Stimulated activated CD8-positive, alpha-beta memory T cell treated with anti-CD3 and anti-CD28 coated beads, Interleukin-15, amount 100 ng/mL, for 48 hours (primary cell): ENCODE measurements around the gene ADRA2C.

Experiments used
- DNase-seq, 2 donors: peaks; one replicate each; pipeline ENCODE4 v3.0.0-alpha.2; 2020; ENCODE audit warnings: low read depth in 2 of 2

Gene ADRA2C

DNA sequence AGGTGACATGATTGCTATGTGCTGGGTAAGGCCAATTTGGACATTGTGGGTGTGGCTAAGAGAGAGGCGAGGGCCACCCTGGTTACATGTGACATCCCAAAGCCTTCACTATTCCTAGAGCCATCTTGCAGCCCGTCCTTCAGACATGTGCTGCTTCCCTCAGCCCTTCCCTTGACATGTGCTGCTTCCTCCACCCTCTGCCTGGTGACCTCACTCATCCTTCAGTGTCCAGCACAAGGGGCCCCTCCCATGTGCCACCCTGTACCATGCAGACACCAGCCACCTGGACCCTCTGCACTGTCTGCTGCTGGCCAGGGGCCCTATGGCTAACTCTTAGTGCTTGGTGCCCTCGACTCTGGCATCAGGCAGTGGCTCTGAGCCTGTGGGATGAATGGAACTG, 27.4 kb downstream of the ADRA2C start:
- DNase-seq = no peak

DNA sequence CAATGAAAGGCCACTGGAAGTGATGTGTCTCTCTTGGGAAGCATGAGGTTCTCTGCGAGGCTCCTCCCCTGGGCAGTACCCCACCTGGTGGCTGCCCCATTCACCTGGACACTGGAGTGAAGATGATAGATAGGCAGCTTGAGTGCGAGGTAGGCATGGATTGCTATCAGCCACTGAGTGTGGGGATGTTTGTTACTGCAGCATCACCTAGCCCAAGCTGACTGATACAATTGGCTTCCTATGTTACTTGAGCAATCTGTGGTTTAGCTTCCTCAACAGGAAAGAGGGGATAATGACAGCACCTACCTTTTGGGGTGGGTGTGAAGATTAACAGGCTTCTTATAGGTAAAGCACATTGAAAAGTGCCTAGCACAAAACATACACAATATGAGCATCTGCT, 30.8 kb downstream of the ADRA2C start:
- DNase-seq = no peak

GRCh38 chr4:3797831-3798790, 31.9 kb downstream of the ADRA2C start:
- DNase-seq = no peak

DNA sequence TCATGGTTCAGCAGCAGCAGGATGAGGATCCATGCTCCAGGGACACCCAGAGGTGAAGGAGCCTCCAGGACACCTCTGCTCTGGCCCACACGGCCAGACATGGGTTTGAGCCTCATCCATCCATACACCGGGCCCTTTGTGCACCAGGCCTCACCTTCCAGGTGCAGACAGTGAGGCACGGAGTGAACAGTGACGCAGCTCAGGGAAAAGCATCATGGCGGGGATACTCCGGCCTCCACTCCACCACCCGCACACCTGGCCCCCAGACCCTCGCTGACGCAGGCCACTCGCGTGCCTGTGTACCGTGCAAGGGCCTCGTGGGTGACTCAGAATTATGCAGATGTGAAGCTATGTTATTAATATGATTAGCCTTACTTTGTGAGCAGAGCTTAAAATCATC, 33.3 kb downstream of the ADRA2C start:
- no peak for DNase-seq

GRCh38 chr4:3800351-3800750, 34.2 kb downstream of the ADRA2C start:
- DNase-seq = no peak

DNA sequence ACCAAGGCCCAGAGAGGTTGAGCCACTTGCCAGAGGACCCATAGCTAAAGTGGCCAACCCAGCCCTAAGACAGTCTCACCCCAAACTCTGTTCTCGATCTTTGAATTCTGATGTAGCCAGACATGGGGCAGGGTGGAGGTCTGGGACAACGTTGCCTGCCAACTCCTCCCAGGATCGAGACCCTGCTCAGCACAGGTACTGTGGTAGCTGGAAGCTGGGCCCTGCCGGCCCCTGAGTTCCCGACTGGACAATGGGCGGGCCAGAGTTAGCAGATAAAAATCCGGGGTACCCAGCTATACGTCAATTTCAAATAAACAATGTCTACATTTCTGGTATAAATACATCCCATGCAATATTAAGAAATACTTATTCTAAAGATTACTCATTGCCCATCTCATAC, 35.3 kb downstream of the ADRA2C start:
- DNase-seq = no peak

- no peak for DNase-seq
Observed at GRCh38 chr4:3801931-3802550, 35.9 kb downstream of the ADRA2C start.

DNA sequence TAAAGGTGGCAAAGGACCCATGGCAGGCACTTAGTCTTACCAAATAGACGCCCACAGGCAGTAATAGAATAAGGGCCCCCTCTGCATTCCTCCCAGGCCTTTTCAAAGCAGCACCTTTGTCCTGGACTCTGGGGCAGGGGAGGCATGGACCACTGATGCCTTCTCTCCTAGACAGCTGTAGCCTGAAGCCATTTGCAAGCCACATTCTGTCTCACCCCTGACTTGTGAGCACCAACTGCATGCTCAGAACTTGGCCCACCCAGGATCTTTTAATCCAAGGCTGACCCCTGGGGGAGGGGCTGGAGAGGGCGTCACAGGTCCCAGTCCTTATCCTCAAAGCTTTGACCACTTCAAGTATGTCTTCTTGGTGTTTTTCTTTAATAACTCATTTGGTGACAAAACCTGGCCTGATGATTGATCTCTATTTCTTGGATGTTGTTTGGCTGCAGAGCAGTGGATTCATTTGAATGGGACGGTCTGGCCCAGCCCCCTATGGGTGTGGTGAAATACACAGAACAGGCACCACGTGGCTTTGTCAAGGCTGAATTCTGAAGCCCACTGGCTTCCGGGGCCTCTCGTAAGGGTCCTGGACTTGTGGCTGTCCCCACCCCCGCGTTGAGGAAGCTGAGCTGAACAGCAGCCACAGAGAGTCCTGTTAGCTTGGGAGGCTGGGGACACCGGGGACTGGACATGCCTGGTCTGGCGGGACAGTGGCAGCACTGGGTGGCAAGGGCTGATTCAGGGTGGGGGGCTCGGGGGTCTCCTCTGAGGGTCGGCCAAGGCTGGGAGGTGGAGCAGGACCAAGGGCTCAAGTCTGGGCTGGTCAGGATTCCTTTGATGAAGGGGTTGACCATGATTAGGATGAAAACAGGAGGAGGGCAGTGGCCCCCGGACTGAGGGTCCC, 36.6 kb downstream of the ADRA2C start:
- no peak for DNase-seq

- DNase-seq = no peak
Observed at GRCh38 chr4:3803475-3803847, 37.3 kb downstream of the ADRA2C start.

DNA sequence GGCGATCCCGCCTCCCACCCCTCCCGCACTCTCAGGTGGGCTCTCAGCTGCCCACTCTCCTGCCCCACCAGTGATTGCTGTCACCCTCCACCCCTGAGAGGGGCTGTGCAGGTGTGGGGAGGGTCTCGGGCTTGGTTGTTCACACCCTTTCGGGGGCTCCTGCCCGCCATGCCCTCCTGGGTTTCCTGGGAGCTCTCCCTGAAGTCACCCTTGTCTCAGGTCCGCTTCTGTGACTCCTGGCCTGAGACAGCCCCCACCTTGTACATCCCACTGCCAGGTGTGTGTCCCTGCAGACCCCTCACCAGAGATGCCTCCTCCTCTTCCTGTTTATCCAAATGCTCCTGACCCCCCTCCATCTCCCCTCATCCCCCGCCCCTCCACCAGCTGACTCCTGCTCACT, 37.8 kb downstream of the ADRA2C start:
- DNase-seq = no peak

- DNase-seq = no peak
Observed at GRCh38 chr4:3805026-3805425, 38.8 kb downstream of the ADRA2C start.

DNA sequence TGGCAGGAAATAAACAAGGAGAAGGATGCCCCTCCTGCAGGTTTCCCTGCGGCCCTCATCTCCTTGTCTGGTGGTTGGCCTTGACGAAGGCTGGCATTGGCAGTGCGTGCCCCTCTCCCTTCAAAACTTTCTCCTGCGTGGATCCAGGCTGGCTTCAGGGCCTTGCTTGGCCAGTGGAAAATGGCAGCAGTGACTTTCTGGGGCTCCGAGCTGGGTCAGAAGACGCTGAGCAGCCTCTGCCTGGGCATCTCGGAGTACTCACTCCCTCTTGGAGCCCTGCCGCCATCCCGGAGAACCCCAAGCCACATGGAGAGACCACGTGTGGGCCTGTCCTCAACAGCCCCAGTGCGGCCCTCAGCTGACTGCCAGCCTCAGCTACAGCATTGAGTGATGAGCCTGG, 39.5 kb downstream of the ADRA2C start:
- DNase-seq = no peak

- no peak for DNase-seq
Observed at GRCh38 chr4:3807311-3807710, 41.1 kb downstream of the ADRA2C start.

- DNase-seq = no peak
Observed at GRCh38 chr4:3807822-3808496, 41.8 kb downstream of the ADRA2C start.

DNA sequence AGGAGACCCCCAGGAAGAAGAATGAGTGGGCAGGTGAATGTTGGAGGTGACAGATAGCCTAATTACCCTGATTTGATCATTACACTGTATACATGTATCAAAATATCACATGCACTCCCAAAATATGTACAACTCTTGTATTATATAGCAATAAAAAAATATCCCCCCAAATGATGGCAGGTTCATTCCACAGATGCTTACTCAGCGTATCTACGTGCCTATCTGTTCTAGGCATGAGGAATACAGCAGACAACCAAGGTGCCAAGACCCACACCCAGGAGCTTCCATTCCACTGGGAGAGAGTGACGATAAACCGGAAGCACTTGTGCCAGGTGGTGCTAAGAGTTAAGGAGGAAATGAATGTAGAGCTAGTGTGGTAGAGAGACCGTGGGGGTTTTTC, 42.4 kb downstream of the ADRA2C start:
- no peak for DNase-seq

GRCh38 chr4:3809028-3809427, 42.8 kb downstream of the ADRA2C start:
- no peak for DNase-seq

- DNase-seq = no peak
Observed at GRCh38 chr4:3809451-3810110, 43.4 kb downstream of the ADRA2C start.

DNA sequence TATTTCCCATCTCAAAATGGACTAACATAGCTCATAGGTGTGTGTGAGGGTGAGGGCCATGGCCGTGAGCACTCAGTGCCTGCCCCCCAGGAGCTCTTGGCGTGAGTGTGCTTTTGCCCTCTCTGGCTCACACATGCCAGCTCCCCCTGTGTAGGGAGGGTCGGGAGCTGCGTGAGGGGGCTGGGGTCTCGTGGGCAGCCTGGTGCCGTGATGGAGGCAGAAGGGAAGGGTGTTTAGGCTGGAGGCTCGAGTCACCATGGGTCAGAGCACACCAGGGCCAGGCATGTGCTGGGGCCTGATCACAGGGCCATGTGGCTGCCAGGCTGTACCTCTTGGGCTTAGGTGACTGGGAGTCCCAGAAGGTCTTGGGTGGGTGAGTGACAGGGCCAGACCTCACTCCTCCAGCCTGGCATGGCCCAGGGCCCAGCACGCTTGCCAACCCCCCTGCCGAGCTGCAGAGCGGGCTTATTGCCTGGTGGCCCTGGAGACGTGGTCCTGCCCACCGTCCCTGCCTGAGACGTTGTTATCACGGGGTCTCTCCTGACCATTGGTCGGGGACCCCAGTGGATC, 44.0 kb downstream of the ADRA2C start:
- no peak for DNase-seq

- DNase-seq = no peak
Observed at GRCh38 chr4:3810796-3811485, 44.8 kb downstream of the ADRA2C start.

- DNase-seq = no peak
Observed at GRCh38 chr4:3811621-3812020, 45.4 kb downstream of the ADRA2C start.
